MCF 10A (cell line): ENCODE measurements around the gene RWDD1. TPM values are rescaled to one million over a fixed set of nuclear protein-coding genes. Genes with fewer than 3 reads are reported as not detected.

Experiments used
- BruUV-seq: library from RNA; stranded (reverse); fragments of 400-500 nt; replicated peaks from 2 replicates; lab custom pipeline; 2021; lab: Mats Ljungman, UMichigan
- CTCF ChIA-PET: fragments of 300-600 bp; sonication (Branson Sonifier 250); formaldehyde crosslinking; extraction: SDS; loops from one replicate; lab custom pipeline; 2021; ENCODE audit warnings: antibody characterized with exemption, inconsistent platforms; lab: Yijun Ruan, JAX
- POLR2A ChIA-PET: fragments of 300-600, 350-650 bp; sonication (Branson Sonifier 250); formaldehyde crosslinking; extraction: SDS; loops from one replicate; lab custom pipeline; 2020; ENCODE audit warnings: antibody characterized with exemption, inconsistent platforms; lab: Yijun Ruan, JAX
- DNase-seq: peaks from one replicate; pipeline ENCODE4 v3.0.0-alpha.2; 2018; ENCODE audit not compliant: unreplicated experiment
- H3K27ac Mint-ChIP-seq: one replicate; pipeline ENCODE4 v1.8.0; 2022; ENCODE audit warnings: mild to moderate bottlenecking, low read depth, mixed read lengths; ENCODE audit not compliant: unreplicated experiment
- H3K27me3 Mint-ChIP-seq: one replicate; pipeline ENCODE4 v1.8.0; 2022; ENCODE audit warnings: mixed read lengths; ENCODE audit not compliant: insufficient read depth, unreplicated experiment
- H3K36me3 Mint-ChIP-seq: one replicate; pipeline ENCODE4 v1.8.0; 2022; ENCODE audit warnings: mild to moderate bottlenecking, moderate library complexity, mixed read lengths; ENCODE audit not compliant: insufficient read depth, unreplicated experiment
- H3K4me1 Mint-ChIP-seq: one replicate; pipeline ENCODE4 v1.8.0; 2022; ENCODE audit warnings: mixed read lengths; ENCODE audit not compliant: insufficient read depth, unreplicated experiment
- H3K4me3 Mint-ChIP-seq: one replicate; pipeline ENCODE4 v1.8.0; 2022; ENCODE audit warnings: mild to moderate bottlenecking, moderate library complexity, mixed read lengths; ENCODE audit not compliant: unreplicated experiment
- H3K9me3 Mint-ChIP-seq: one replicate; pipeline ENCODE4 v1.8.0; 2022; ENCODE audit warnings: mixed read lengths; ENCODE audit not compliant: unreplicated experiment
- intact Hi-C: fragments of 100-400 bp; cut with micrococcal nuclease; formaldehyde crosslinking; loops from 2 replicates; pipeline ENCODE4 v1.14.1; 2022
- total RNA-seq: library from RNA; stranded (reverse); gene quantifications from 2 replicates; pipeline ENCODE4 v1.2.3, GENCODE V29; 2022
- TF ChIP-seq, protein P1 (sequence below): fragments of 200-600 bp; IDR thresholded peaks from one replicate; pipeline ENCODE4 v1.8.0; 2022; ENCODE audit warnings: antibody characterized with exemption, mild to moderate bottlenecking; ENCODE audit not compliant: unreplicated experiment

RWDD1 gene
- total RNA-seq, 1 experiment from 2014 or later = 57.2 TPM

DNA sequence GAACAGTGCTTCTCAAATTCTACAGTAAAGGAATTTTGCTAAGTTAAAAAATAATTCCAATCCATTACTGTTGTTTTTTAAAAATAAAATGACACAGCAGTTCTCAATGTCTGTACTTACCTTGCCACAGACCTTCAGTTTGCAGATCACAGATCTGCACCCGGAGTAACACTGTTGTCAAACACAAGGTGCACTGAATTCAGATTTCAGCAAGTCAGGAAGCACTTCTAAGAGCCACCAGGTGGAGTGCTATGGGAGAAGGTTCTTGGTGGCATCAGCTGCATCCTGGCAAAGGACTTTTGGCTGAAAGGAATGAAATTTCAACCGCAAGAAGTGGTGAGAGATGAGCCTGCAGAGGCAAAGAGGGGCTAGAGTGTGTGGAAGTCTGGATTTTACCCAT, 62.4 kb downstream of the RWDD1 start:
- no peaks in the 10 kb centered on the region for H3K27me3 Mint-ChIP-seq
- peak; percentile 19 for DNase-seq
- TF ChIP-seq, protein P1, sequence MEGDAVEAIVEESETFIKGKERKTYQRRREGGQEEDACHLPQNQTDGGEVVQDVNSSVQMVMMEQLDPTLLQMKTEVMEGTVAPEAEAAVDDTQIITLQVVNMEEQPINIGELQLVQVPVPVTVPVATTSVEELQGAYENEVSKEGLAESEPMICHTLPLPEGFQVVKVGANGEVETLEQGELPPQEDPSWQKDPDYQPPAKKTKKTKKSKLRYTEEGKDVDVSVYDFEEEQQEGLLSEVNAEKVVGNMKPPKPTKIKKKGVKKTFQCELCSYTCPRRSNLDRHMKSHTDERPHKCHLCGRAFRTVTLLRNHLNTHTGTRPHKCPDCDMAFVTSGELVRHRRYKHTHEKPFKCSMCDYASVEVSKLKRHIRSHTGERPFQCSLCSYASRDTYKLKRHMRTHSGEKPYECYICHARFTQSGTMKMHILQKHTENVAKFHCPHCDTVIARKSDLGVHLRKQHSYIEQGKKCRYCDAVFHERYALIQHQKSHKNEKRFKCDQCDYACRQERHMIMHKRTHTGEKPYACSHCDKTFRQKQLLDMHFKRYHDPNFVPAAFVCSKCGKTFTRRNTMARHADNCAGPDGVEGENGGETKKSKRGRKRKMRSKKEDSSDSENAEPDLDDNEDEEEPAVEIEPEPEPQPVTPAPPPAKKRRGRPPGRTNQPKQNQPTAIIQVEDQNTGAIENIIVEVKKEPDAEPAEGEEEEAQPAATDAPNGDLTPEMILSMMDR = peak; percentile 23
- BruUV-seq = no TSS peak
- ChIA-PET POLR2A (interaction anchor here (0.8 kb wide), 1 partner anchor 64 kb away, joined by 3 read pairs; no protein-coding TSS in a partner anchor), CTCF (interaction anchor here (0.6 to 1.6 kb wide), 3 partner anchors 11 to 258 kb away, joined by 3 read pairs; no protein-coding TSS in a partner anchor)
- H3K36me3 Mint-ChIP-seq = peaks cover 47% of the 10 kb centered on the region
- H3K9me3 Mint-ChIP-seq = no peaks in the 10 kb centered on the region
- intact Hi-C loops = loop anchor here (10.0 kb wide), 1 partner anchor 419 kb away; no protein-coding TSS in a partner anchor
- H3K4me3 Mint-ChIP-seq = no peak overlapping the region
- no peak overlapping the region for H3K27ac Mint-ChIP-seq
- H3K4me1 Mint-ChIP-seq = peaks cover 5% of the 10 kb centered on the region

Other genes with a start within 250 kb of the RWDD1 start
- 66.0 and 86.5 TPM in 2 replicates for gene DSE, start 200.6 kb upstream of the RWDD1 start, total RNA-seq
- gene CALHM6, start 110.1 kb upstream of the RWDD1 start, total RNA-seq = not detected in 2 replicates
- gene CALHM5, start 59.9 kb upstream of the RWDD1 start, total RNA-seq = not detected in 2 replicates
- not detected in 2 replicates for gene TRAPPC3L, start 25.8 kb upstream of the RWDD1 start, total RNA-seq
- gene CALHM4, start 17.8 kb upstream of the RWDD1 start, total RNA-seq = not detected in 2 replicates
- gene RSPH4A, start 45.0 kb downstream of the RWDD1 start, total RNA-seq = not detected in 2 replicates
- 18.4 and 21.2 TPM in 2 replicates for gene ZUP1, start 97.3 kb downstream of the RWDD1 start, total RNA-seq
- gene KPNA5, start 109.7 kb downstream of the RWDD1 start, total RNA-seq = 6.0 and 7.3 TPM in 2 replicates
- gene FAM162B, start 194.2 kb downstream of the RWDD1 start, total RNA-seq = not detected in 2 replicates